NCI-H774 (cell line): ENCODE measurements around the gene ACBD6.
A peak's percentile ranks its signal among the peaks of the same experiment; 100 is the strongest.

Experiments
- DNase-seq: peaks from one replicate; lab custom pipeline; 2025; lab: John Stamatoyannopoulos, UW

The ACBD6 gene

GRCh38 chr1:180256341-180257027 lies 245.9 kb downstream of the ACBD6 start:
- no peak for DNase-seq

GRCh38 chr1:180255536-180256340 lies 246.6 kb downstream of the ACBD6 start:
- no peak for DNase-seq

- no peak for DNase-seq
Observed at GRCh38 chr1:180254854-180255253, 247.5 kb downstream of the ACBD6 start.

GRCh38 chr1:180254496-180254819 lies 247.9 kb downstream of the ACBD6 start:
- no peak for DNase-seq

- DNase-seq: no peak
Observed at GRCh38 chr1:180253585-180254495, 248.5 kb downstream of the ACBD6 start.

- DNase-seq: peak; percentile 16
Observed at GRCh38 chr1:180252638-180253536, 249.5 kb downstream of the ACBD6 start.

- DNase-seq: no peak
Observed at GRCh38 chr1:180251526-180252305, 250.7 kb downstream of the ACBD6 start.

- no peak for DNase-seq
Observed at GRCh38 chr1:180250883-180251509, 251.4 kb downstream of the ACBD6 start.

- no peak for DNase-seq
Observed at GRCh38 chr1:180250499-180250770, 251.9 kb downstream of the ACBD6 start.

- DNase-seq: no peak
Observed at GRCh38 chr1:180249725-180250498, 252.5 kb downstream of the ACBD6 start.

GRCh38 chr1:180248731-180249681 lies 253.4 kb downstream of the ACBD6 start:
- DNase-seq: no peak

GRCh38 chr1:180248176-180248575 lies 254.2 kb downstream of the ACBD6 start:
- no peak for DNase-seq

GRCh38 chr1:180247580-180247979 lies 254.8 kb downstream of the ACBD6 start:
- DNase-seq: no peak

- no peak for DNase-seq
Observed at GRCh38 chr1:180247061-180247460, 255.3 kb downstream of the ACBD6 start.

- DNase-seq: no peak
Observed at GRCh38 chr1:180246579-180246978, 255.8 kb downstream of the ACBD6 start.

- DNase-seq: no peak
Observed at GRCh38 chr1:180244840-180245239, 257.5 kb downstream of the ACBD6 start.

GRCh38 chr1:180243517-180244221 lies 258.7 kb downstream of the ACBD6 start:
- DNase-seq: no peak
